Measurements from ENCODE around the gene RNF112.

The RNF112 gene

GRCh38 chr17:19385521-19385983 lies 25.5 kb upstream of the RNF112 start:
- H3K79me2 ChIP-seq (ENCODE audit: insufficient read depth, low read length) = no peaks in the 10 kb centered on the region
- no peak overlapping the region for H3K4me2 ChIP-seq (ENCODE audit: low read depth, low read length, poor library complexity, severe bottlenecking)
- no peak overlapping the region for H3K9ac ChIP-seq (ENCODE audit: low read length)
- no peaks in the 10 kb centered on the region for H3K9me2 ChIP-seq (replicated peaks; ENCODE audit: insufficient read depth, low read length)
- H3K27me3 ChIP-seq (ENCODE audit: low read length) = no peaks in the 10 kb centered on the region
- no peak overlapping the region for H3K4me3 ChIP-seq (ENCODE audit: insufficient read depth, low read length, poor library complexity, severe bottlenecking)
- no peak overlapping the region for H3K27ac ChIP-seq (ENCODE audit: low read depth, low read length)
- TF ChIP-seq, protein P1, sequence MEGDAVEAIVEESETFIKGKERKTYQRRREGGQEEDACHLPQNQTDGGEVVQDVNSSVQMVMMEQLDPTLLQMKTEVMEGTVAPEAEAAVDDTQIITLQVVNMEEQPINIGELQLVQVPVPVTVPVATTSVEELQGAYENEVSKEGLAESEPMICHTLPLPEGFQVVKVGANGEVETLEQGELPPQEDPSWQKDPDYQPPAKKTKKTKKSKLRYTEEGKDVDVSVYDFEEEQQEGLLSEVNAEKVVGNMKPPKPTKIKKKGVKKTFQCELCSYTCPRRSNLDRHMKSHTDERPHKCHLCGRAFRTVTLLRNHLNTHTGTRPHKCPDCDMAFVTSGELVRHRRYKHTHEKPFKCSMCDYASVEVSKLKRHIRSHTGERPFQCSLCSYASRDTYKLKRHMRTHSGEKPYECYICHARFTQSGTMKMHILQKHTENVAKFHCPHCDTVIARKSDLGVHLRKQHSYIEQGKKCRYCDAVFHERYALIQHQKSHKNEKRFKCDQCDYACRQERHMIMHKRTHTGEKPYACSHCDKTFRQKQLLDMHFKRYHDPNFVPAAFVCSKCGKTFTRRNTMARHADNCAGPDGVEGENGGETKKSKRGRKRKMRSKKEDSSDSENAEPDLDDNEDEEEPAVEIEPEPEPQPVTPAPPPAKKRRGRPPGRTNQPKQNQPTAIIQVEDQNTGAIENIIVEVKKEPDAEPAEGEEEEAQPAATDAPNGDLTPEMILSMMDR (IDR thresholded peaks at IDR 0.05; ENCODE audit: insufficient read depth, low read length, poor library complexity, severe bottlenecking) = no peak
- no peak for TF ChIP-seq EZH2phosphoT487 (conservative IDR thresholded peaks at IDR 0.05; ENCODE audit: low read length)
- no peaks in the 10 kb centered on the region for H3K36me3 ChIP-seq (ENCODE audit: low read length)
- no peaks in the 10 kb centered on the region for H3F3A ChIP-seq (ENCODE audit: insufficient read depth)
- no peak overlapping the region for H2AFZ ChIP-seq (ENCODE audit: low read depth, low read length, severe bottlenecking)
- no peaks in the 10 kb centered on the region for H3K9me3 ChIP-seq (ENCODE audit: insufficient read depth, low read length)
- H4K20me1 ChIP-seq (ENCODE audit: low read depth, low read length) = no peaks in the 10 kb centered on the region

GRCh38 chr17:19386051-19386929 lies 24.7 kb upstream of the RNF112 start:
- H2AFZ ChIP-seq (ENCODE audit: low read depth, low read length, severe bottlenecking) = no peak overlapping the region
- no peak overlapping the region for H3K9ac ChIP-seq (ENCODE audit: low read length)
- no peak overlapping the region for H3K4me2 ChIP-seq (ENCODE audit: low read depth, low read length, poor library complexity, severe bottlenecking)
- H3K9me3 ChIP-seq (ENCODE audit: insufficient read depth, low read length) = no peaks in the 10 kb centered on the region
- no peaks in the 10 kb centered on the region for H3K27me3 ChIP-seq (ENCODE audit: low read length)
- TF ChIP-seq, protein P1 (IDR thresholded peaks at IDR 0.05; ENCODE audit: insufficient read depth, low read length, poor library complexity, severe bottlenecking) = no peak
- TF ChIP-seq EZH2phosphoT487 (conservative IDR thresholded peaks at IDR 0.05; ENCODE audit: low read length) = no peak
- H3K9me2 ChIP-seq (replicated peaks; ENCODE audit: insufficient read depth, low read length) = no peaks in the 10 kb centered on the region
- H3K27ac ChIP-seq (ENCODE audit: low read depth, low read length) = no peak overlapping the region
- no peaks in the 10 kb centered on the region for H3K36me3 ChIP-seq (ENCODE audit: low read length)
- no peaks in the 10 kb centered on the region for H3K79me2 ChIP-seq (ENCODE audit: insufficient read depth, low read length)
- H3K4me3 ChIP-seq (ENCODE audit: insufficient read depth, low read length, poor library complexity, severe bottlenecking) = no peak overlapping the region
- no peaks in the 10 kb centered on the region for H4K20me1 ChIP-seq (ENCODE audit: low read depth, low read length)
- H3F3A ChIP-seq (ENCODE audit: insufficient read depth) = no peaks in the 10 kb centered on the region

GRCh38 chr17:19386974-19387920 lies 23.8 kb upstream of the RNF112 start, which contains the start of gene MFAP4:
MFAP4 (minus strand) TSS chr17:19387190; CDS start chr17:19387155, 35 bp downstream.
- Histone ChIP-seq H3K36me3 (ENCODE audit: low read length) (no peaks in the 10 kb centered on the region), H3K9ac (ENCODE audit: low read length) (no peak within 1 kb of the TSS), H3K4me2 (ENCODE audit: low read depth, low read length, poor library complexity, severe bottlenecking) (no peak within 1 kb of the TSS), H3K9me3 (ENCODE audit: insufficient read depth, low read length) (no peaks in the 10 kb centered on the region), H3K27me3 (ENCODE audit: low read length) (no peaks in the 10 kb centered on the region), H3F3A (ENCODE audit: insufficient read depth) (no peaks in the 10 kb centered on the region), H3K27ac (ENCODE audit: low read depth, low read length) (no peak within 1 kb of the TSS), H3K9me2 (replicated peaks; ENCODE audit: insufficient read depth, low read length) (no peaks in the 10 kb centered on the region), H2AFZ (ENCODE audit: low read depth, low read length, severe bottlenecking) (no peak within 1 kb of the TSS), H3K79me2 (ENCODE audit: insufficient read depth, low read length) (no peaks in the 10 kb centered on the region), H4K20me1 (ENCODE audit: low read depth, low read length) (no peaks in the 10 kb centered on the region), H3K4me3 (ENCODE audit: insufficient read depth, low read length, poor library complexity, severe bottlenecking) (no peak within 1 kb of the TSS)
- TF ChIP-seq, protein P1 (IDR thresholded peaks at IDR 0.05; ENCODE audit: insufficient read depth, low read length, poor library complexity, severe bottlenecking) = no peak
- TF ChIP-seq EZH2phosphoT487 (conservative IDR thresholded peaks at IDR 0.05; ENCODE audit: low read length) = no peak

All from SU-DHL-6 (cell line).